Neural progenitor cell (in vitro differentiated cells): ENCODE measurements around the gene ZNF618. TPM values are rescaled to one million over a fixed set of nuclear protein-coding genes. Genes with fewer than 3 reads are reported as not detected.
"Not testable (repeated sequence)": the region's sequence is repeated elsewhere in the genome, so short reads cannot be mapped to it uniquely, and the experiment has no call there.

Experiments used
- DNase-seq: peaks from one replicate; pipeline ENCODE4 v3.0.0-alpha.2; 2016; ENCODE audit warnings: low spot score
- H2AFZ ChIP-seq: fragments of 200-600 bp; sonication (generic); replicated peaks from 2 replicates; pipeline ENCODE4 v1.6.1; 2016; ENCODE audit warnings: antibody characterized with exemption
- H3F3A ChIP-seq: fragments of 200-600 bp; sonication (generic); 2 replicates; pipeline ENCODE4 v1.6.1; 2016; ENCODE audit warnings: antibody characterized with exemption, low read depth
- H3K27ac ChIP-seq: fragments of 200-600 bp; sonication (generic); 2 replicates; pipeline ENCODE4 v1.5.1; 2016; ENCODE audit warnings: mild to moderate bottlenecking
- H3K27me3 ChIP-seq: fragments of 200-600 bp; sonication (generic); 2 replicates; pipeline ENCODE4 v1.6.1; 2016; ENCODE audit warnings: mild to moderate bottlenecking, moderate library complexity
- H3K36me3 ChIP-seq: fragments of 200-600 bp; sonication (generic); 2 replicates; pipeline ENCODE4 v1.5.1; 2016
- H3K4me1 ChIP-seq: fragments of 200-600 bp; sonication (generic); 2 replicates; pipeline ENCODE4 v1.6.1; 2016; ENCODE audit warnings: mixed run types
- H3K4me2 ChIP-seq: fragments of 200-600 bp; sonication (generic); 2 replicates; pipeline ENCODE4 v1.6.1; 2016
- H3K4me3 ChIP-seq: fragments of 200-600 bp; sonication (generic); 2 replicates; pipeline ENCODE4 v1.5.1; 2016
- H3K79me2 ChIP-seq: fragments of 200-600 bp; sonication (generic); 2 replicates; pipeline ENCODE4 v1.6.1; 2016; ENCODE audit warnings: low read depth
- H3K9ac ChIP-seq: fragments of 200-600 bp; sonication (generic); 2 replicates; pipeline ENCODE4 v1.6.1; 2016
- H3K9me3 ChIP-seq: fragments of 200-600 bp; sonication (generic); 2 replicates; pipeline ENCODE4 v1.5.1; 2016; ENCODE audit warnings: low read depth
- H4K20me1 ChIP-seq: fragments of 200-600 bp; sonication (generic); 2 replicates; pipeline ENCODE4 v1.6.1; 2016; ENCODE audit warnings: low read depth
- H3K27ac Mint-ChIP-seq: 3 replicates; pipeline ENCODE4 v1.8.0; 2021; ENCODE audit warnings: mixed read lengths
- H3K27me3 Mint-ChIP-seq: 2 replicates; pipeline ENCODE4 v1.8.0; 2022; ENCODE audit warnings: low read depth, mild to moderate bottlenecking, inconsistent platforms, moderate library complexity, mixed read lengths; ENCODE audit not compliant: insufficient read depth
- H3K36me3 Mint-ChIP-seq: 3 replicates; pipeline ENCODE4 v1.8.0; 2021; ENCODE audit warnings: mixed read lengths
- H3K4me1 Mint-ChIP-seq: 3 replicates; pipeline ENCODE4 v1.8.0; 2021; ENCODE audit warnings: mixed read lengths
- H3K4me3 Mint-ChIP-seq: 3 replicates; pipeline ENCODE4 v1.8.0; 2021; ENCODE audit warnings: mild to moderate bottlenecking, moderate library complexity, mixed read lengths
- H3K9me3 Mint-ChIP-seq: 3 replicates; pipeline ENCODE4 v1.8.0; 2020; ENCODE audit warnings: mixed read lengths
- CTCF ChIP-seq: fragments of 200-600 bp; sonication (generic); IDR thresholded peaks from 2 replicates; pipeline ENCODE4 v1.5.1; 2017; ENCODE audit warnings: antibody characterized with exemption, mild to moderate bottlenecking
- EZH2 ChIP-seq: fragments of 200-600 bp; sonication (generic); IDR thresholded peaks from 2 replicates; pipeline ENCODE4 v1.6.1; 2017; ENCODE audit warnings: antibody characterized with exemption, mild to moderate bottlenecking, moderate library complexity
- EZH2phosphoT487 ChIP-seq: fragments of 200-600 bp; sonication (generic); IDR thresholded peaks from 2 replicates; pipeline ENCODE4 v1.6.1; 2017; ENCODE audit warnings: antibody characterized with exemption
- total RNA-seq: library from RNA; depleted of rRNA; stranded (reverse); fragments of >200 nt; gene quantifications from 2 replicates; pipeline ENCODE4 v1.2.3, GENCODE V29; 2015; ENCODE audit warnings: low replicate concordance

ZNF618 gene
- total RNA-seq, 1 donor from 2014 or later, result 10.5 TPM

- Mint-ChIP-seq H3K27ac (peak overlapping the region; percentile 72), H3K36me3 (no peaks in the 10 kb centered on the region), H3K27me3 (peaks cover 13% of the 10 kb centered on the region), H3K9me3 (no peaks in the 10 kb centered on the region), H3K4me1 (peaks cover 6% of the 10 kb centered on the region), H3K4me3 (no peak overlapping the region)
- H3F3A ChIP-seq, result no peaks in the 10 kb centered on the region
- no peaks in the 10 kb centered on the region for H3K36me3 ChIP-seq
- no peaks in the 10 kb centered on the region for H3K9me3 ChIP-seq
- H3K27me3 ChIP-seq, result no peaks in the 10 kb centered on the region
- TF ChIP-seq EZH2phosphoT487, result no peak
- TF ChIP-seq CTCF, result no peak
- no peak for TF ChIP-seq EZH2
- no peaks in the 10 kb centered on the region for H3K4me1 ChIP-seq
- no peak overlapping the region for H3K9ac ChIP-seq
- DNase-seq, result no peak
- no peak overlapping the region for H3K4me3 ChIP-seq
- no peak overlapping the region for H3K27ac ChIP-seq
- H2AFZ ChIP-seq, result no peak overlapping the region
- no peaks in the 10 kb centered on the region for H4K20me1 ChIP-seq
- no peak overlapping the region for H3K4me2 ChIP-seq
- no peaks in the 10 kb centered on the region for H3K79me2 ChIP-seq
Observed at GRCh38 chr9:114080773-114081440, 204.8 kb downstream of the ZNF618 start.

- Histone ChIP-seq H4K20me1 (no peaks in the 10 kb centered on the region), H3K36me3 (no peaks in the 10 kb centered on the region), H3F3A (no peaks in the 10 kb centered on the region), H3K79me2 (no peaks in the 10 kb centered on the region), H3K4me2 (no peak overlapping the region), H3K27me3 (no peaks in the 10 kb centered on the region), H3K4me3 (no peak overlapping the region), H3K27ac (no peak overlapping the region), H3K9ac (no peak overlapping the region), H2AFZ (no peak overlapping the region), H3K9me3 (no peaks in the 10 kb centered on the region), H3K4me1 (no peaks in the 10 kb centered on the region)
- no peak for DNase-seq
- no peak overlapping the region for H3K27ac Mint-ChIP-seq
- H3K36me3 Mint-ChIP-seq, result no peaks in the 10 kb centered on the region
- peaks cover 6% of the 10 kb centered on the region for H3K4me1 Mint-ChIP-seq
- TF ChIP-seq EZH2phosphoT487 (no peak), EZH2 (no peak), CTCF (no peak)
- no peaks in the 10 kb centered on the region for H3K9me3 Mint-ChIP-seq
- peaks cover 13% of the 10 kb centered on the region for H3K27me3 Mint-ChIP-seq
- no peak overlapping the region for H3K4me3 Mint-ChIP-seq
Observed at GRCh38 chr9:114081441-114082016, 205.4 kb downstream of the ZNF618 start.

GRCh38 chr9:114082017-114082762 lies 206.1 kb downstream of the ZNF618 start:
- Histone ChIP-seq H3K9ac (no peak overlapping the region), H3K36me3 (no peaks in the 10 kb centered on the region), H4K20me1 (no peaks in the 10 kb centered on the region), H3K4me1 (no peaks in the 10 kb centered on the region), H2AFZ (no peak overlapping the region), H3K27ac (no peak overlapping the region), H3K9me3 (no peaks in the 10 kb centered on the region), H3F3A (no peaks in the 10 kb centered on the region), H3K27me3 (no peaks in the 10 kb centered on the region), H3K79me2 (no peaks in the 10 kb centered on the region), H3K4me3 (no peak overlapping the region), H3K4me2 (no peak overlapping the region)
- DNase-seq, result peak; percentile 94
- TF ChIP-seq EZH2 (no peak), EZH2phosphoT487 (no peak), CTCF (peak; percentile 82)
- H3K27ac Mint-ChIP-seq, result no peak overlapping the region
- H3K4me3 Mint-ChIP-seq, result no peak overlapping the region
- peaks cover 3% of the 10 kb centered on the region for H3K9me3 Mint-ChIP-seq
- H3K36me3 Mint-ChIP-seq, result no peaks in the 10 kb centered on the region
- H3K4me1 Mint-ChIP-seq, result peaks cover 6% of the 10 kb centered on the region
- peaks cover 12% of the 10 kb centered on the region for H3K27me3 Mint-ChIP-seq

- not testable (repeated sequence) for H3K36me3 Mint-ChIP-seq, H3K27ac Mint-ChIP-seq, H3K27ac ChIP-seq, H3K27me3 ChIP-seq, H3K4me1 Mint-ChIP-seq, H3K4me3 Mint-ChIP-seq, H3K9ac ChIP-seq, H3K79me2 ChIP-seq, H3K4me2 ChIP-seq, H3K9me3 Mint-ChIP-seq, H4K20me1 ChIP-seq, H3F3A ChIP-seq, H3K9me3 ChIP-seq, H3K36me3 ChIP-seq, DNase-seq, H3K4me3 ChIP-seq, H3K4me1 ChIP-seq
- peak overlapping the region; percentile 60 for H2AFZ ChIP-seq
- H3K27me3 Mint-ChIP-seq, result peaks cover 11% of the 10 kb centered on the region
Observed at GRCh38 chr9:114082763-114083412, 206.8 kb downstream of the ZNF618 start.
